ENCODE measurements around the gene SBNO2.
"Not testable (repeated sequence)": the region's sequence is repeated elsewhere in the genome, so short reads cannot be mapped to it uniquely, and the experiment has no call there.

Gene SBNO2

GRCh38 chr19:1206150-1206863 is 32.2 kb upstream of the SBNO2 start:
- no peak for DNase-seq

- peak; percentile 84 for DNase-seq
These were observed 31.3 kb upstream of the SBNO2 start, which contains the start of gene STK11 for GRCh38 chr19:1205114-1206099. Gene STK11 (plus strand): TSS chr19:1205778. CDS start chr19:1206914, 1,136 bp downstream.

- not testable (repeated sequence) for DNase-seq
These were observed 26.5 kb upstream of the SBNO2 start for GRCh38 chr19:1200614-1201013.

GRCh38 chr19:1199531-1199930 is 25.5 kb upstream of the SBNO2 start:
- DNase-seq = no peak

GRCh38 chr19:1189419-1189818 is 15.4 kb upstream of the SBNO2 start:
- DNase-seq = no peak

GRCh38 chr19:1183543-1184172 is 9.6 kb upstream of the SBNO2 start:
- no peak for DNase-seq

GRCh38 chr19:1182727-1183126 is 8.7 kb upstream of the SBNO2 start:
- no peak for DNase-seq

GRCh38 chr19:1182068-1182467 is 8.0 kb upstream of the SBNO2 start:
- no peak for DNase-seq

- DNase-seq = no peak
These were observed 7.5 kb upstream of the SBNO2 start for GRCh38 chr19:1181606-1182005.

- no peak for DNase-seq
These were observed 3.5 kb upstream of the SBNO2 start for GRCh38 chr19:1177322-1178114.

GRCh38 chr19:1173159-1173844 is 766 bp downstream of the SBNO2 start:
- DNase-seq = no peak

- DNase-seq = peak; percentile 5
These were observed 1.5 kb downstream of the SBNO2 start for GRCh38 chr19:1172353-1173158.

- DNase-seq = no peak
These were observed 2.2 kb downstream of the SBNO2 start for GRCh38 chr19:1171755-1172352.

GRCh38 chr19:1170938-1171754 is 2.9 kb downstream of the SBNO2 start:
- DNase-seq = no peak

GRCh38 chr19:1169921-1170885 is 3.9 kb downstream of the SBNO2 start:
- no peak for DNase-seq

- DNase-seq = no peak
These were observed 4.7 kb downstream of the SBNO2 start for GRCh38 chr19:1169411-1169791.

- DNase-seq = no peak
These were observed 5.3 kb downstream of the SBNO2 start for GRCh38 chr19:1168572-1169410.
